Endometrial microvascular endothelial cells (primary cell): ENCODE data around the gene RAB3GAP2. TPM values are rescaled to one million over a fixed set of nuclear protein-coding genes. Genes with fewer than 3 reads are reported as not detected.
"Not testable (repeated sequence)": the region's sequence is repeated elsewhere in the genome, so short reads cannot be mapped to it uniquely, and the experiment has no call there.

Source experiments
- in situ Hi-C: cut with HindIII; loops from 2 replicates; pipeline ENCODE4 v1.10.0; 2017; ENCODE audit warnings: low sequenced_read_pairs, low pct_unique_long_range_greater_than_20kb; ENCODE audit errors: inconsistent ontology term
- total RNA-seq: library from RNA; depleted of rRNA; stranded (reverse); fragments of >200 nt; gene quantifications from one replicate; pipeline ENCODE4 v1.2.3, GENCODE V29; 2015; ENCODE audit errors: inconsistent ontology term

RAB3GAP2 gene
- total RNA-seq, 1 donor from 2014 or later = 29.3 TPM

- in situ Hi-C loops = no loop called here
Observed at GRCh38 chr1:220119043-220119512, 153.2 kb downstream of the RAB3GAP2 start.

- in situ Hi-C loops = no loop called here
Observed at GRCh38 chr1:220113136-220113695, 159.0 kb downstream of the RAB3GAP2 start.

- in situ Hi-C loops = not testable (repeated sequence)
Observed at GRCh38 chr1:220112600-220112999, 159.7 kb downstream of the RAB3GAP2 start.

- in situ Hi-C loops = not testable (repeated sequence)
Observed at GRCh38 chr1:220110473-220110872, 161.8 kb downstream of the RAB3GAP2 start.

DNA sequence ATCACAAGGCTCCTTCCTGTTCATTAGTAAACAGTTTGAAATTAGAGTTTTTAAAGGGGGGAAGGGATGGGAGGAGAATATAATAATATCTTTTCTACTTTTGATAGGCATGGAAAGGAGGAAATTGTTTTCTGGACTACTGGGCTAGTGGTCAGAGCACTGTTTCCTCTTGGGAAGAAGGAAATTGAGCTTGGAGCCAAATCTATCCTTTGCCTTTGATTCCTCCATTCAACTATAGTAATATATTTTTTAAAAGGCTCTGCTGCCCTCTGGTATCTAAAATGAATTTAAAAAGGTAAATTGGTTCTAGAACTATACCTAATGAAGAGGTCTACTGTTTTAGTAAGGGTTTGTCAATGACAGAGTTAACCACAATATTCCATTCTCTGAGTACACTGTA lies 172.4 kb downstream of the RAB3GAP2 start:
- in situ Hi-C loops = no loop called here

Other genes with a start within 250 kb of the RAB3GAP2 start
- 95.2 TPM for gene EPRS1, start 225.9 kb downstream of the RAB3GAP2 start, total RNA-seq
- 37.6 TPM for gene BPNT1, start 182.7 kb downstream of the RAB3GAP2 start, total RNA-seq
- 106 TPM for gene IARS2, start 178.3 kb downstream of the RAB3GAP2 start, total RNA-seq